ENCODE results near the gene SAA2.

SAA2 gene

DNA sequence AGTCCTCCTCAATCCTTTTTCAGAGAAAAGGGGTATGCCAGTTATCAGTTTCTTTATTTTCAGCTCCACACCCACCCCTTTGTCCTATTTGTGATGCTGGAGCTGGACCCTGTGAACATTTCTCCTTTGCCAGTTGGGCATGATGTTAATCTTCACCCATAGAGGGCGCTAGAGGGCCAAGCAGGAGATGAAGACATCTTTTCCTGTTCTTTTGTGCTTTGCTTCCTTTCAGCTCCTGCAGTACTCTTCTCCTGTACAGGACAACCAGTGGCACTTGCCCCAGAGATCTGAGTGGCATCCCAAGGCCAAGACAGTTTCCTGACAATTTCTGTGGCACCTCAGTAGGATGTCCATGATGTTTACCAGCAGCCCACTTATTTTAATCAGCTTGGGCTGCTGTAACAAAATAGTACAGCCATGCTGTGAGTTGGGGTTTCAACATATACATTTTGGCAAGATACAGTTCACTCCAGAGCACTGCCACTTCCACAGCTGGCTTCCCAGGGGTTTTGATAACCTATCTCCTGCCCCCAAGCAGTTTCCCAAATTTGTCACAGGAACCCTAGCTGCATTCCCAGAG is 4.6 kb downstream of the SAA2 start:
- H3K27ac ChIP-seq: no peak overlapping the region

DNA sequence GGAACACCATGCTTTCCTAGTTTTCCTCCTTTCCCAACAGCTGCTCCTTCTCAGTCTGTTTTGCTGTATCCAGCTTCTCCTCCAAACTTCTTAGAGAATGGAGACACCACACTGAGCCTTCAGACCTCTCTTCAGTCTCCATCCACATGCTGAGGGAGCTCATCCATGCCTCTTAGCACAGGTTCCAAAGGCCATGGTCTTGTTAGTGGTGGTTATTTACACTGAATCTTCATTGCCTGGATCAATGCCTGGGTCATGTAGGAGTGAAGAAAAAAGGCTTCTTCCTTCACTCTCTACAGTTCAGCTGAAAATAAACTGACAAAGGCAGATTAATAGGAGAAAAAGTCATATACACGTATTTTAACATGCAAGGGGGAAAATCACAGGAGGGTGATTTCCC is 8.8 kb downstream of the SAA2 start:
- TF ChIP-seq, protein P1, sequence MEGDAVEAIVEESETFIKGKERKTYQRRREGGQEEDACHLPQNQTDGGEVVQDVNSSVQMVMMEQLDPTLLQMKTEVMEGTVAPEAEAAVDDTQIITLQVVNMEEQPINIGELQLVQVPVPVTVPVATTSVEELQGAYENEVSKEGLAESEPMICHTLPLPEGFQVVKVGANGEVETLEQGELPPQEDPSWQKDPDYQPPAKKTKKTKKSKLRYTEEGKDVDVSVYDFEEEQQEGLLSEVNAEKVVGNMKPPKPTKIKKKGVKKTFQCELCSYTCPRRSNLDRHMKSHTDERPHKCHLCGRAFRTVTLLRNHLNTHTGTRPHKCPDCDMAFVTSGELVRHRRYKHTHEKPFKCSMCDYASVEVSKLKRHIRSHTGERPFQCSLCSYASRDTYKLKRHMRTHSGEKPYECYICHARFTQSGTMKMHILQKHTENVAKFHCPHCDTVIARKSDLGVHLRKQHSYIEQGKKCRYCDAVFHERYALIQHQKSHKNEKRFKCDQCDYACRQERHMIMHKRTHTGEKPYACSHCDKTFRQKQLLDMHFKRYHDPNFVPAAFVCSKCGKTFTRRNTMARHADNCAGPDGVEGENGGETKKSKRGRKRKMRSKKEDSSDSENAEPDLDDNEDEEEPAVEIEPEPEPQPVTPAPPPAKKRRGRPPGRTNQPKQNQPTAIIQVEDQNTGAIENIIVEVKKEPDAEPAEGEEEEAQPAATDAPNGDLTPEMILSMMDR (IDR thresholded peaks at IDR 0.05): no peak
- no peak for TF ChIP-seq ZFX (IDR thresholded peaks at IDR 0.05; ENCODE audit: borderline replicate concordance)
- H3K27ac ChIP-seq: no peak overlapping the region

More for the DNA sequence above, 4.6 kb downstream of the SAA2 start:
- TF ChIP-seq ZFX (IDR thresholded peaks at IDR 0.05; ENCODE audit: borderline replicate concordance): no peak
- TF ChIP-seq, protein P1 (IDR thresholded peaks at IDR 0.05): peak; percentile 94

DNA sequence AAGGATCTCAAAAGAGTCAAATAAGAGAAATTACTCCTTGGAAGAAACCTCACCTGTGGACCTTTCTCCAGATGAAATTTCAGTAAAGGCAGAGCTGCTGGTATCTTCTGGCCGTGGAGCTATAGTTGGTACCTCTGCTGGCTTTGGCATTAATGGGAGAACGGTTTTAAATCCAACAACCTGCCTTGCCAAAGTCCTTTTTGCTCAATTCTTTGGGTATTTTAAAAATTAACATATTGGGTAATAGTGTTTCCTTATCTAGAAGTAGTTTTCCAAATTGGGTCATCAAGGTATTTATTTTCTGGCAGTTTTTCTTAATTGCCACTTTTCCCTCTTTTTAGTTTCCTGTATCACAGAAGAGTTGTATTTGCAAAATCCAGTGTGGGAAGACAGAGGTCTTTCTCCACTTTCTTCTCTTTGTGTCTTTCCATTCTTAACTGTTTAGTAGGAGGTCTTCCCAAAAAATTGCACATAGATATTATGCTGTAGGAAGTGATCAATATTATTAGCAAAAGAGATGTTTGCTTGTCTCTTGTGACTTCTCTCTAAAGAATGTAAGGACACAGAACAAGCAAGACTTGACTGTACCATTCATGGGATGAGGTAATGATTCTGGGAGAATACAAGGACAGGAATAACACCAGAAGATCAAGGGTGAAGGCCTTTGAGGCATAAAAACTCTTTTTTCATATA is 11.7 kb downstream of the SAA2 start, which contains the start of gene SAA4:
Gene SAA4, minus strand, starts transcription at position 139 of the 693 bp plus-strand sequence. CDS start 876 bp downstream, outside the sequence.
- TF ChIP-seq, protein P1 (IDR thresholded peaks at IDR 0.05): no peak
- no peak for TF ChIP-seq ZFX (IDR thresholded peaks at IDR 0.05; ENCODE audit: borderline replicate concordance)
- no peak within 1 kb of the TSS for H3K27ac ChIP-seq

DNA sequence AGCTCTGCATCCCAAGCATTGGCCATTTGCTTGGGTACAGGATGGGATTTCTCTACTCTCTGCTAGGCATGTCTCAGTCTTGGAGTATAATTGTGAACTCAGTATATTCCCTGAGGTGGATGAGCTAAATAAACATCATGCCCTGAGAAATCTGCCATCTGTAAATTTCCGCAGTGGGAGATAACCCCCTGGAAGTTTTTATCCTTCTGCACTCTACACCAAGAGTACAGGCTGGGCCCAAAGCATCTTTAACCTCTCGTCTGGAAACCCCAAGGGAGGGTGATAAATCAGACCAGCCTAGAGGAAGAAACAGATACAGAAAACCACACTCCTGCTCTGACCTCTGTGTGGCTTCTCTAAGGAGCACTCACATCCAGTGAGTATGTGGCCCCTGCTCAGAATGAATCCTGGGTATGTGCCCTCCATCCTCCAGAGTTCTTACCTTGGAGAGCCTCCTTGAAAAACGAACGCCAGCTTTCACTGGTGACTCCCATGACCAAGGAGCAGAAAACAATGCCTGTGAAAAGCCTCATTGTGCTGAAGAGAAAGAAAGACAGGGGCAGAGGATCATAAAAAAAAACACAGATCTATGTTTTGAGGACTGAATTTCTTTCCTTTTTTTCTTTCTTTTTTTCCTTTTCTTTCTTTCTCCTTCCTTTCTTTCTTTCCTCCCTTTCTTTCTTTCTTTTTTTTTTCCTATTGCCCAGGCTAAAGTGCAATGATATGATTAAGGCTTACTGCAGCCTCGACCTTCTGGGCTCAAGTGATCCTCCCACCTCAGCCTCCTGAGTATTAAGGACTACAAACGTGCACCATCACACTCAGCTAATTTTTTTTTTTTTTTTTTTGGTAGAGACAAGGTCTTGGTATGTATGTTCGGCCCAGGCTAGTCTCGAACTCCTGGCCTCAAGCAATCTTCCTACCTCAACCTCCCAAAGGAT is 12.8 kb downstream of the SAA2 start:
- no peak overlapping the region for H3K27ac ChIP-seq
- TF ChIP-seq, protein P1 (IDR thresholded peaks at IDR 0.05): no peak
- no peak for TF ChIP-seq ZFX (IDR thresholded peaks at IDR 0.05; ENCODE audit: borderline replicate concordance)

DNA sequence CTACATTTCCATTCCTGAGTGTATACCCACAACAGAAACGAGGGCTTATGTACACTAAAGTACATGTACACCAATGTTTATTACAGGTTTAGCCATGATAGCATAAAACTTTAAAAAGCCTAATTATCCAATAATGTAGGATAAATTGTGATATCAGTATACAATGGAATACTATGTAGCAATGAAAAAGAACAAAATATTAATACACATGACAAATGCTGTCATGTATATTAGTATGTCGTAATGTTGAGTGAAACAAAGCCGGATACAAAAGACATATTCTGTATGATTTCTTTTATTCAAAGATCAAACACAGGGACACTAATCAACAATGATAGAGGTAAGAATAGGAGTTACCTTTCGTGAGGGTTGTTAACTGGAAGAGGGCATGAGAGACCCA is 14.6 kb downstream of the SAA2 start:
- TF ChIP-seq ZFX (IDR thresholded peaks at IDR 0.05; ENCODE audit: borderline replicate concordance): no peak
- TF ChIP-seq, protein P1 (IDR thresholded peaks at IDR 0.05): no peak
- H3K27ac ChIP-seq: no peak overlapping the region

DNA sequence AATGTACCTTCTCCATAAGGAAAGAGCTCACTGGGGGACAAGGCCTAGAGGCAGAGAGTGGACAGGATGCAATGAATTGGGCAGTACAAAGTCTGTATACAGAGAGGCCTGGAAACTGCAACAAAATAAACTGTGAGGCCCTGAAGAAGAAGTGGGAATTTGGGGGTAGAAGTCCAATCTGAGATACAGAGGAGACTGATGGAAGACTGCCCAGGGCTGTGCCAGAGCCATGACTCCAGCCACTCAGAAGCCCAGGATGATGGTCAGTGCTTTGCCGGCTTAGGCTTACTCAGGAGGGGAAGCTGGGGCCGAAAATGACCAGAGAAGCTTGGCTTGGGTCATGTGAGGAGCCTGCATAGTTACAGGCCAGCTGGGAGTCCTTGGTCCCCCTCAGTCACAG is 17.6 kb downstream of the SAA2 start:
- TF ChIP-seq ZFX (IDR thresholded peaks at IDR 0.05; ENCODE audit: borderline replicate concordance): no peak
- TF ChIP-seq, protein P1 (IDR thresholded peaks at IDR 0.05): no peak
- no peak overlapping the region for H3K27ac ChIP-seq
